ENCODE data around the gene ASB10. TPM values are rescaled to one million over a fixed set of nuclear protein-coding genes. Genes with fewer than 3 reads are reported as not detected.

Gene ASB10
- total RNA-seq, 1 donor from 2014 or later: not detected

DNA sequence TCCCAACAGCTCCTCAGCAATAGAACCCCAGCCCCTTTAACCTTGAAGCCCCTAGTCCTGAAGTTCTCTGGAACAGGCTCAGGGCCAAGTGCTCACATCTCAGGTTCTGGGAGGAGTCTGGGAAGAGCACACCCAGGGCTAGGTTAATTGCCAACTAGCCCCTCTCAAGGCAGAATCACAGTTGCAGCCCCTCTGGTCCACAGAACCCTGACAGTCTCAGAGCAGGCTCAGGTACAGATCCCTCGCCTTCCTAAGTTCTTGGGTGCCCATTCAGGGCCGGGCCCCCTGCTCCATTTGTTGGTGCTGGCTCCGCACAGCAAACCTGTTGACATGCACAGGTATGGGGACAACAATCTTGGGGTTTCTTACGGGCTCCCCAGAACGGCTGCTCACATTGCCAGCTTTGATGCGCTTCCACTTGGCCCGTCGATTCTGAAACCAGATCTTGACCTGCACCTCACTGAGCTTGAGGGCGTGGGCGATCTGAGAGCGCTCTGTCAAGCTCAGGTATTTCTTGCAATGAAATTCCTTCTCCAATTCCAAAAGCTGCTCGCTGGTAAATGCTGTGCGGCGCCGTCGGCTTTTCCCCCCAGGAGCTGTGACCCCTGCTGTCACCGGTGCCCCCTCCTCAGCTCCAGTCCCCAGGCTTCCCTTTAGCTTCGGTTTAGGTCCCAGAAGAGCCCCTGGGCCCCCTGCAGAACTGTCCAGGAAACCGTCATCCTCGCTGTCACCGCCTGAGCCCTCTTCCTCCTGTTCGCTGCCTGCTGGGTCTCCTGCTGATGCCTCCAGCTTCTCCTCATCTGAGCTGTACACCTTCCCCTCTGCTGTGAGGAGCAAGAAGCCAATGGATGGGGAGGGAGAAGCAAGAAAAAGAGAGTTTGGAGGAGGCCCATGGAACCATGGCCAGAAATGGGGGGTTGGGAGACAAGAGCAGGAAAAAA is 38.5 kb downstream of the ASB10 start:
- Mint-ChIP-seq H3K4me1 (ENCODE audit: low read depth) (no peaks in the 10 kb centered on the region), H3K9me3 (ENCODE audit: low read depth) (no peaks in the 10 kb centered on the region), H3K4me3 (ENCODE audit: unreplicated experiment) (no peak overlapping the region), H3K27ac (ENCODE audit: unreplicated experiment) (no peak overlapping the region), H3K36me3 (ENCODE audit: low read depth) (peaks cover 8% of the 10 kb centered on the region), H3K27me3 (ENCODE audit: low read depth) (peaks cover 3% of the 10 kb centered on the region)
- no peak for DNase-seq (ENCODE audit: low spot score)
- TF ChIP-seq, protein P1, sequence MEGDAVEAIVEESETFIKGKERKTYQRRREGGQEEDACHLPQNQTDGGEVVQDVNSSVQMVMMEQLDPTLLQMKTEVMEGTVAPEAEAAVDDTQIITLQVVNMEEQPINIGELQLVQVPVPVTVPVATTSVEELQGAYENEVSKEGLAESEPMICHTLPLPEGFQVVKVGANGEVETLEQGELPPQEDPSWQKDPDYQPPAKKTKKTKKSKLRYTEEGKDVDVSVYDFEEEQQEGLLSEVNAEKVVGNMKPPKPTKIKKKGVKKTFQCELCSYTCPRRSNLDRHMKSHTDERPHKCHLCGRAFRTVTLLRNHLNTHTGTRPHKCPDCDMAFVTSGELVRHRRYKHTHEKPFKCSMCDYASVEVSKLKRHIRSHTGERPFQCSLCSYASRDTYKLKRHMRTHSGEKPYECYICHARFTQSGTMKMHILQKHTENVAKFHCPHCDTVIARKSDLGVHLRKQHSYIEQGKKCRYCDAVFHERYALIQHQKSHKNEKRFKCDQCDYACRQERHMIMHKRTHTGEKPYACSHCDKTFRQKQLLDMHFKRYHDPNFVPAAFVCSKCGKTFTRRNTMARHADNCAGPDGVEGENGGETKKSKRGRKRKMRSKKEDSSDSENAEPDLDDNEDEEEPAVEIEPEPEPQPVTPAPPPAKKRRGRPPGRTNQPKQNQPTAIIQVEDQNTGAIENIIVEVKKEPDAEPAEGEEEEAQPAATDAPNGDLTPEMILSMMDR (IDR thresholded peaks at IDR 0.05): no peak

DNA sequence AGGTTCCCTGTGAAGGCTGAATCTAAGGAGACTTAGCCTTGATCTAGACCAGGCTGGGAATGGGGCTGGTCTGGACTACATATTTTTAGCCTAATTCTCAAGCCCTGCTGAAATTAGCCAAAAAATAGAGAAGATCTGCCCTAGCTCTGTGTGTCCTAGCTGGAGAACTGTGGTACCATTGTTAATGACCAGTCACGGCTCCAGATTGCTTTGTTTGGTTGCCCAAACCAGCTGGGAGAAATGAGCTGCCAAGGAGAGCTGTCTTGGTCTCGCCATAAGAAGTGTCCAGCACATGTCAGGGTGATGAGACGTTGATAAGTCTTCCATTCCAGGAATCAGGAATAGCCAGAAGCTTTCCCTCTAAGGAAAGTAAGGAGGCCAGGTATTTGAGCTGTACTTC is 40.3 kb downstream of the ASB10 start:
- Mint-ChIP-seq H3K27ac (ENCODE audit: unreplicated experiment) (no peak overlapping the region), H3K4me1 (ENCODE audit: low read depth) (no peaks in the 10 kb centered on the region), H3K36me3 (ENCODE audit: low read depth) (peaks cover 20% of the 10 kb centered on the region), H3K27me3 (ENCODE audit: low read depth) (peaks cover 3% of the 10 kb centered on the region), H3K9me3 (ENCODE audit: low read depth) (no peaks in the 10 kb centered on the region), H3K4me3 (ENCODE audit: unreplicated experiment) (no peak overlapping the region)
- DNase-seq (ENCODE audit: low spot score): no peak
- TF ChIP-seq, protein P1 (IDR thresholded peaks at IDR 0.05): no peak

DNA sequence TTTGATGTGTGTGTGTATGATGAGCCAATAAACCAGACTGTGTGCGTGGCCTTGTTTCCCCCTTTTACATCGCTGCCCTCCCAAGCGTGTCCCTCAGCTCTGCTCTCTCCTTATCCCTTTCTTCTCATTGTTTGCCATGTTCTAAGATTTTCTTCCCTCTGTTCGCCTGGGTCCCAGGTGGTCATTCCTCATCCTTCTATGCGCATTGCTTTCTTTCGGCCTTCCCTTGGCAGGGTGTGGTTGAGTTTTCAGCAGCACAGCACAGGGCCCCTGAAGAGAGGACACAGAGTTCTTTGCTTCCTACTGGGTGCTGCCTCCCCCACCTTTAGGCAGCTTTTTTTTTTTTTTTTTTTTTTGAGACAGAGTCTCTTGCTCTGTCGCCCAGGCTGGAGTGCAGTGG is 42.7 kb downstream of the ASB10 start:
- no peak overlapping the region for H3K4me3 Mint-ChIP-seq (ENCODE audit: unreplicated experiment)
- DNase-seq (ENCODE audit: low spot score): no peak
- H3K27ac Mint-ChIP-seq (ENCODE audit: unreplicated experiment): no peak overlapping the region
- no peaks in the 10 kb centered on the region for H3K27me3 Mint-ChIP-seq (ENCODE audit: low read depth)
- no peaks in the 10 kb centered on the region for H3K4me1 Mint-ChIP-seq (ENCODE audit: low read depth)
- no peaks in the 10 kb centered on the region for H3K9me3 Mint-ChIP-seq (ENCODE audit: low read depth)
- H3K36me3 Mint-ChIP-seq (ENCODE audit: low read depth): peaks cover 30% of the 10 kb centered on the region
- TF ChIP-seq, protein P1 (IDR thresholded peaks at IDR 0.05): no peak

DNA sequence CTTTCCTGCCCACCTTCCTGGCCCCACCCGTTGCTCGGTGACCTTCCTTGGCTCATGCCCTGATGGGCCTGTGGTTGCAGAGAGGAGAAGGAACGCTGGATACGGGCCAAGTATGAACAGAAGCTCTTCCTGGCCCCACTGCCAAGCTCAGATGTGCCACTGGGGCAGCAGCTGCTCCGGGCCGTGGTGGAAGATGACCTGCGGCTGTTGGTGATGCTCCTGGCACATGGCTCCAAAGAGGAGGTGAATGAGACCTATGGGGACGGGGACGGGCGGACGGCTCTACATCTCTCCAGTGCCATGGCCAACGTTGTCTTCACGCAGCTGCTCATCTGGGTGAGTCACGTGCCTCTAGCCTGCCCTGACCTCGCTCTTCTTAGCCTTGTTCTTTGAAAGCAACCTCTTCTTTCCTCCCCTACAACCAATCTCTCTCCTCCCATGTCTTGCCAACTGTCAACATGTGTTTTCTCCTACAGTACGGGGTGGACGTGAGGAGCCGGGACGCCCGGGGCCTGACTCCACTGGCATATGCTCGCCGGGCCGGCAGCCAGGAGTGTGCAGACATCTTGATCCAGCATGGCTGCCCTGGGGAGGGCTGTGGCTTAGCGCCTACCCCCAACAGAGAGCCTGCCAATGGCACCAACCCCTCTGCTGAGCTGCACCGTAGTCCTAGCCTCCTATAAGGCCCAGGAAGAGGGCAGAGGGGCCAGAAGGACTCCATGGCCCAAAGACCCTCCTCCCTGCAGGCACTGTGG is 43.6 kb downstream of the ASB10 start:
- TF ChIP-seq, protein P1 (IDR thresholded peaks at IDR 0.05): no peak
- peaks cover 34% of the 10 kb centered on the region for H3K36me3 Mint-ChIP-seq (ENCODE audit: low read depth)
- peak overlapping the region; percentile 73 for H3K27ac Mint-ChIP-seq (ENCODE audit: unreplicated experiment)
- DNase-seq (ENCODE audit: low spot score): peak; percentile 92
- no peaks in the 10 kb centered on the region for H3K4me1 Mint-ChIP-seq (ENCODE audit: low read depth)
- no peaks in the 10 kb centered on the region for H3K9me3 Mint-ChIP-seq (ENCODE audit: low read depth)
- no peak overlapping the region for H3K4me3 Mint-ChIP-seq (ENCODE audit: unreplicated experiment)
- no peaks in the 10 kb centered on the region for H3K27me3 Mint-ChIP-seq (ENCODE audit: low read depth)

DNA sequence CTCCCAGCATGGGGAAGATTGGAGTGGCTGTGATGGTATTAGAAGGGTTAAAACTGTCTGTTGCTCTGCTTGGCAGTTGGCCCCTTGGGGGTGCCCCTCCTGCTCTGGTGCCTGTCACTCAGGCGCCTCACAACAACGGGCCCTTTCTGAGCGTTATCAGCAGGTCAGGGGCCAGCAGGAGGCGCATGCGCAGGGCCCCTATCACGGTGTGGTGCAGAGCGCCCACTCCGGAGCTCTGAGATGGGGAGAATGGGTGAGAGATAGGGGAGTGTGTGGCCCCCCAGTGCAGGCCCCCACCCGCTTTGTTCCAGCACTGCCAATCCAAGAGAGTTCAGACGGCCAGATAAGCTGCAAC is 44.4 kb downstream of the ASB10 start:
- Mint-ChIP-seq H3K4me3 (ENCODE audit: unreplicated experiment) (no peak overlapping the region), H3K27me3 (ENCODE audit: low read depth) (no peaks in the 10 kb centered on the region), H3K9me3 (ENCODE audit: low read depth) (no peaks in the 10 kb centered on the region), H3K27ac (ENCODE audit: unreplicated experiment) (no peak overlapping the region), H3K4me1 (ENCODE audit: low read depth) (no peaks in the 10 kb centered on the region), H3K36me3 (ENCODE audit: low read depth) (peaks cover 34% of the 10 kb centered on the region)
- DNase-seq (ENCODE audit: low spot score): no peak
- TF ChIP-seq, protein P1 (IDR thresholded peaks at IDR 0.05): no peak

Measured in chondrocyte (in vitro differentiated cells).